HG02763 (cell line): ENCODE data around the gene MYO9A.
"Not testable (repeated sequence)": the region's sequence is repeated elsewhere in the genome, so short reads cannot be mapped to it uniquely, and the experiment has no call there.

Experiments used
- ATAC-seq: cut with Tn5 transposase; IDR thresholded peaks from one replicate; pipeline ENCODE4 v1.9.1; 2021; ENCODE audit warnings: mild to moderate bottlenecking, moderate library complexity; ENCODE audit not compliant: unreplicated experiment

The MYO9A gene

DNA sequence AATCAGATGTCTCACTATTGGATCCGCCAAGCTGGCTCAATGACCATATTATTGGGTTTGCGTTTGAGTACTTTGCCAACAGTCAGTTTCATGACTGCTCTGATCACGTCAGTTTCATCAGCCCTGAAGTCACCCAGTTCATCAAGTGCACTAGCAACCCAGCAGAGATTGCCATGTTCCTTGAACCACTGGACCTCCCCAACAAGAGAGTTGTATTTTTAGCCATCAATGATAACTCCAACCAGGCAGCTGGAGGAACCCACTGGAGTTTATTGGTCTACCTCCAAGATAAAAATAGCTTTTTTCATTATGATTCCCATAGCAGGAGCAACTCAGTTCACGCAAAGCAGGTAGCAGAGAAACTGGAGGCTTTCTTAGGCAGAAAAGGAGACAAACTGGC is 21.7 kb upstream of the MYO9A start:
- ATAC-seq = no peak

GRCh38 chr15:72136170-72137051 is 18.5 kb upstream of the MYO9A start:
- ATAC-seq = no peak

DNA sequence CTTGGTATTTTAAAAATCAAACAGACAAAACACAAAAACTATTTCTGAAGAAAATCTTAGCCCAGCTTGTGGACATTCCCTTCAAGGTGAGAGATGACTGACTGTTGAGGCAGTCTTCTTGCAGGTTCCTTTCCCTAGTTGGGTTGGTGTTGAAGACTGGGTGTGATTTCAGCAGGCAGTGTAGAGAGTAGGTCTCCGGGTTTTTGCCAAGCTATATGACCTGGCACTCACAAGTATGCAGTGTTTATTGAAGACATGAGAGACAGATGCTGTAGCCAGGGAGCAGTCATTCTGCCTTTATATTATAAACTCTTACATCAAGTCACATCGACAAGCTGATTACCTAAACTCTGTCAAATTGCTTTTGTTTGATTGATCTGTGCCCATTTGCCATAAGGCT is 17.8 kb upstream of the MYO9A start:
- ATAC-seq = no peak

- ATAC-seq = no peak
Observed at GRCh38 chr15:72133211-72133610, 15.3 kb upstream of the MYO9A start.

- ATAC-seq = no peak
Observed at GRCh38 chr15:72131922-72132321, 14.0 kb upstream of the MYO9A start.

GRCh38 chr15:72130272-72130671 is 12.3 kb upstream of the MYO9A start:
- ATAC-seq = no peak

DNA sequence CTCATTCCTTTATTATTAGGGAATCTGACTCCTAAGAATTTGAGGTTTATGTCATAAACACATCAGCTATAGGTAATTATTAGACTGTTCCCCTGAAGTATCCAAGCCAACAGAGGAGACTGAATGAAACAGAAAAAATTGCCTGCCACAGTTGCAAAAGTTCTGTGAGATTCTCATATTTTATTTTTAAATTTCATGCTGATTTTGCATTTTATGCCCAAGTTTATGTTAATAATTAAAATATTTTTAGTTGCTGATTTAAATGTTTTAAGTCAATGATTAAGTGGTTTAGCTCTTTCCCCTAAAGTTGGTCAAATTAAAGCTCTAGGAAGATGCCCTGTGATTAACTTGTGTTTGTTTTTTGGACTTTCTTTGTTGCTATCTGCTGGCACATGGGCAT is 10.4 kb upstream of the MYO9A start:
- ATAC-seq = no peak

DNA sequence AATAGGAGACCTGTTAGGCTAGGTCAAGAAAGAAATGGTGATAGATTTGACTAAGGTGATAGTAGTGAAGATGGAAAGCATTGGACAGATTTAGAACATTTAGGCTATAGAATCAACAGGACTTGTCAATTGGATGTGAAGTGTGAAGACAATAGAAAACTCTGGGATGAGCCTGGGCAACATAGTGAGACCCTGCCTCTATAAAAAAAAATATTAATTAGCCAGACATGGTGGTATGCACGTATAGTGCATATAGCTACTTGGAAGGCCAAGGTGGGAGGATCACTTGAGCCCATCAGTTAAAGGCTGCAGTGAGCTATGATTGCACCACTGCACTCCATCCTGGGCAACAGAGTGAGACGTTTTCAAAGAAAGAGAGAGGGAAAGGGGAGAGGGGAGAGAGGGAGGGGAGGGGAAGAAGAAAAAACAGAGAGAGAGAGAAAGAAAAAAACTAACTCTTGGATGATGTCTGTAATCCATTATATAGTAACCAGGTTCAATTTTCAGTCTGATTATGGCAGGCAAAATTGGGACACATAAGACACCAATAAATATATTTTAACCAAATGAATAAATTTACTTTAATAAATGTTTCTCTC is 9.9 kb upstream of the MYO9A start:
- ATAC-seq = no peak

- ATAC-seq = no peak
Observed at GRCh38 chr15:72124218-72124617, 6.3 kb upstream of the MYO9A start.

DNA sequence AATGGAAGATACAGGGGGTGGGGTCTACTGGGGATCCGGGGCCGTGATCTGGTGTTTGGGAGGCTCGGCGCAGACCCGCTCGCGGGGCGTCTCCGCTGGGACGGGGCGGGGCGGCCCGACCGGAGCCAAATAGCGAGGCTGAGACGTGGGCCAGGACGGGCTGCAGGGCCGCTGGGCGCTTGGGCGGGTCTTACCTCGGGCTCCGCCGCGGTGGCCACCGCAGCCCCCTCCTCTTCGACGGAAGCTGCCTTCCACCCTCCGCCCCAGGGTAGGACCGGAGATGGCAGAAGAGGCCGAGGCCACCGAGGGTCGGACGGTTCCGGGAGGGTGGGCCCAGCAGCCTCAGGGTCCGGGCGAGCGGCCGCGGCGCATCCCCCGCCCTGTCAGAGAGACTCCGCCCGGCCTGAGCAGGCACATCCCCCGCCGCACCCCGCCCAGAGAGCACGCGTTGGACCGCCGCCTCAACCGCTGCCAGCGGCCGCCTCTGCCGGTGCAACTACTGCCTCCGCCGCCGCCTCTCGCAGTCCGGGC is 399 bp downstream of the MYO9A start:
- peak; percentile 64 for ATAC-seq

DNA sequence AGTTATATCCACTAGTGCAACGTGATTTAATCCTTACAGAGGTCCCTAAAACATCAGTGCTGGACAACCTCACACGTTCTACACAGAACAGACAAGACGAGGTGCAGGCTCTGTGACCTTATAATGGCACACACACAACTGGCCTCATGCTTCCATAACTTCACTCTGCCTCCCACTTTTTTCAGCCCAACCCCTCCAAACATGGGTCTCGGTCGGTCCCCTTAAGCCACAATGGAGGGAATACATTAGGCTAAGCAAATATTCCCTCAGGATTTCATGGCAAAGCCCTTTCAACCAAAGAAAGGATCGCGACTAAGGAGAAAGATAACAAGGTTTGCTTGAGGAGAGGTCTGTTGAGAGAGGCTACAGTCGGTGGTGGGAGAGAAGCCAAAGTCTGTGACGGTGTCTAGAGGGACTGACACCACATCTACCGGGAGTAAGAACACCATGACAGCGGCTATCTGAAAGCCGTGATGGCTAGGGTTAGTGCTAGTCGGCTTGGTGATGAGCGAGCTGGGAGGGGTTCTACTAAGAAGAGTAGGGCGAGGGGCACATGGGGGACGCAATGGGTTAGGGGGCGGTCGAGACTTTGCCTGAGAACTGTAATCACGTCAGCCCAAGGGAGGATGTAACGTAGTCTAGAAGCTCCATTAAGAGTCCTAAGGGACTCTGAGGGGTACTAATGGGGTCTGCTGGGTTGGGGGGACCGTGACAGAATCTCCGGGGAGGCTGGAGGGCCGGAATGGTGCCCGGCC is 1.0 kb downstream of the MYO9A start:
- ATAC-seq = no peak

DNA sequence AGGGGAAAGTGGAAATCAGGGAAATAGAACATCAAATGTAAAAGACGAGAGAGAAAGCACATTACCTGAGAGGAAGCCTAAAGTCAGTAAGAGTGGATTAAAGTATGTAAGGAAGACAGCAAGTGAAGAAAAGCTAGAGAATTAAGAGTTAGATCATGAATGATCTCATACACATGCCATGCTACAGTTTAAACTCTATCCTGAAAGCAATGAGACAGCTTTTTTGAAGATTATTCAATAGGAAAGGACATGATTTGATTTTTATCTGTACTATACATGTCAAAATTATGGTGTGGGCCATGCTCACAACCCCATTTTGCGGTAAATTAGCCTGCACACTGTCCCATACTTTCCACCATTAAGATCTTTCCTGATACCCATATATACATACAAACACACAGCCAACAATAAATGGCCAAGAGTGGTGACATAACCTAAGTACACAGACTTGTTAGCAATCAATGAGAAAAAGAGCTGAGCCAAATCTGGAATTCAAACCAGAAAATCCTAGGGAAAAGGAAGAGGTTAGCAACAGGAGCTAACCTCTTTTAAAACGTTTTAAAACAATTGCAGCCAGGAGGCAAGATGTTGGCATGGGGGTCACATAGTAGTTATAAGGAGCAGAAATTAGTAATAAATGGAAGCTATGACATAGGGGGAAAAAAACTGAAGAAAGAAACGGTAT is 4.5 kb downstream of the MYO9A start:
- no peak for ATAC-seq

- no peak for ATAC-seq
Observed at GRCh38 chr15:72112805-72113204, 5.1 kb downstream of the MYO9A start.

DNA sequence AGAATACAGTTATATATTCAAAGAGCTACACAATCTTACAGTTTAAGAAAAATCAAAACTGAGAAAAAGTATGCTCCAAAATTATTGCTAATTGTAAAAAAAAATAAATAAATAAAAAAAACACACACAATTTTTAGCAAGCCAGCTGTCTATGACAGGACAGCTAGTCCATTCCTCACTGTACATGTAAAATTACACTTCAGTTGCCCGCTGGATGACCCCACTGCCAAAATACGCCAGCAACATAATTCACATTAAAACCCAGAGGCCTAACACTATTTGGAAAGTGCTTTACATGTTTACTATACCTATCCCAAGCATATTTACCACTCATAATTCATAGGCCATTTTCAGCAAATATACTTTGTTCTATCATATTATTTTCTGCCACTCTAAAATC is 5.8 kb downstream of the MYO9A start:
- ATAC-seq = no peak

DNA sequence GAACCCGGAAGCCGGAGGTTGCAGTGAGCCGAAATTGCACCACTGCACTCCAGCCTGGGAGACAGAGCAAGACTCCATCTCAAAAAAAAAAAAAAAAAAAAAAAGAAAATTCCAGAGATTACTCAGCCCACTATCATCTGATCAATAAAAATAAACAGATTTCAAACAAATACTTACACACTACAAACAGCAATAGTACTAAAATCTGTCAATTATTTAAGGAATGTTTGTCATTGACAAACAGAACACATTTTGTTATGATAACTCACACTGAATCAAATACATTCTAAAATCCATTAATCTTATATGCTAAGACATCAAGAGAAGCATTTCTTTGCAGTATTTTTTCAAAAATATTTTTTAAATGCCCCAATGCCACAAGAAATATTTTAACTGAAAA is 7.6 kb downstream of the MYO9A start:
- no peak for ATAC-seq

GRCh38 chr15:72106068-72106467 is 11.9 kb downstream of the MYO9A start:
- ATAC-seq = no peak

DNA sequence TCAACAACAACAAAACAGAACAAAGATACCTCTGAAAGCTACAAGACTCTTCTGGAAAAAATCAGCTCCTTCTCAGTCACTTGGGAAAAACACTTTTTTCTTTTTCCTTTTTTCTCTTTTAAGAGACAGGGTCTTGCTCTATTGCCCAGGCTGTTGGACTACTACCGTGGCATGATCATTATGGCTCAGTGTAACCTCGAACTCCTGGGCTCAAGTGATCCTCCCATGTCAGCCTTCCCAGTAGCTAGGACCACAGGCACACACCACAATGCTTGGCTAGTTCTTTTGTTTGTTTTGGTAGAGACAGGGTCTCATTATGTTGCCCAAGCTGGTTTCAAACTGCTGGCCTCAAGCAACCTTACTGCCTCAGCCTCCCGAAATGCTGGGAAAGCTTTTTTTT is 12.8 kb downstream of the MYO9A start:
- ATAC-seq = no peak

DNA sequence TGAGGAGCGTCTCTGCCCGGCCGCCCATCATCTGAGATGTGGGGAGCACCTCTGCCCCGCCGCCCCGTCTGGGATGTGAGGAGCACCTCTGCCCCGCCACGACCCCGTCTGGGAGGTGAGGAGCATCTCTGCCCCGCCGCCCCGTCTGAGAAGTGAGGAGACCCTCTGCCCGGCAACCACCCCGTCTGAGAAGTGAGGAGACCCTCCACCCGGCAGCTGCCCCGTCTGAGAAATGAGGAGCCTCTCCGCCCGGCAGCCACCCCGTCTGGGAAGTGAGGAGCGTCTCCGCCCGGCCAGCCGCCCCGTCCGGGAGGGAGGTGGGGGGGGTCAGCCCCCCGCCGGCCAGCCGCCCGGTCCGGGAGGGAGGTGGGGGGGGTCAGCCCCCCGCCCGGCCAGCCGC is 17.4 kb downstream of the MYO9A start:
- ATAC-seq = not testable (repeated sequence)

- ATAC-seq = no peak
Observed at GRCh38 chr15:72099155-72099554, 18.8 kb downstream of the MYO9A start.

- ATAC-seq = no peak
Observed at GRCh38 chr15:72098040-72098439, 19.9 kb downstream of the MYO9A start.

DNA sequence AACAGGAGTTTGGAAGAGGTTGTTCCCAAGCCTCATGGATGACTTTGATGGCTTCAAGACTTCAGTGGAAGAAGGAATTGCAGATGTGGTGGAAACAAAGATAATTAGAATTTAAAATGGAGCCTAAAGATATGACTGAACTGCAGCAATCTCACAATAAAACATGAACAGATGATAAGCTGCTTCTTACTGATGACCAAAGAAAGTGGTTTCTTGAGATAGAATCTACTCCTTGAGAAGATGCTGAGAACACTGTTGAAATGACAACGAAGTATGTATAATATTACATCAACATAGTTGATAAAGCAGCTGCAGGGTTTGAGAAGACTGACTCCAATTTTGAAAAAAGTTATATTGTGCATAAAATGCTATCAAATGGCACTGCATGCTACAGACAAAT is 21.2 kb downstream of the MYO9A start:
- no peak for ATAC-seq
